Gastroesophageal sphincter (tissue), 3 donors: Measurements from ENCODE around the gene WDR86.

Experiments used
- CTCF ChIP-seq, 4 experiments: fragments of 200-600 bp in 2 of 4; fragments of 450-650 bp in 2 of 4; sonication (generic) in 1 of 4; IDR thresholded peaks; one replicate each; pipeline ENCODE4 v1.5.1; 2017 to 2019; ENCODE audit warnings: antibody characterized with exemption in 4 of 4, mild to moderate bottlenecking in 2 of 4, moderate library complexity in 2 of 4
- EP300 ChIP-seq: sonication (generic); formaldehyde crosslinking; IDR thresholded peaks from one replicate; pipeline ENCODE4 v1.6.1; 2017; ENCODE audit warnings: antibody characterized with exemption, mild to moderate bottlenecking
- POLR2A ChIP-seq, 2 donors: fragments of 450-650 bp; IDR thresholded peaks; one replicate each; pipeline ENCODE4 v1.6.1; 2017; ENCODE audit warnings: antibody characterized with exemption in 2 of 2, mild to moderate bottlenecking in 2 of 2, moderate library complexity in 1 of 2

- TF ChIP-seq CTCF (IDR thresholded peaks at IDR 0.05), result no peak
- TF ChIP-seq EP300, result no peak
- no peak for TF ChIP-seq POLR2A (IDR thresholded peaks at IDR 0.05)
Observed at GRCh38 chr7:151457534-151457933, 47.7 kb upstream of the WDR86 start.
